ENCODE measurements around the gene PRDM10.

PRDM10 gene

GRCh38 chr11:129943036-129943435 lies 59.6 kb downstream of the PRDM10 start:
- no peak for DNase-seq

- DNase-seq: no peak
Observed at GRCh38 chr11:129939510-129939909, 63.1 kb downstream of the PRDM10 start.

DNA sequence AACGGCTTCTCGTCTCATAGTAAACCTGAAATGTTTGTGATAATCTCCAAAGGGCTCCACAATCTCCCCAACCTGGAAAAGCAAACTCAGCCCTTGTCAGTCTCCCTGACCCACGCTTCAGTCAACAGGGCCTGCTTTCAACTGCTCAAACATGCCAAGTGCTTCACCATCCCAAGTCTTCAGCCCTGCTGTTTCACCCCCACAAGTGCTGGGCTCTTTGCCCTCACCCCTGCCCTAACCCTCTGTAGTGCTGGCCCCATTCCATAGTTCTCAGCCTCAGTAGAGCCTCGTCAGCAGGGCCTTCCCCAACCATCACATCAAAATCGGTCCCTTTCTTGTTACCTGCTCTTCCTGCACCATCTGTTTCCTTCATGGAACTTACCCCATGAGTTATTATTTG lies 63.9 kb downstream of the PRDM10 start:
- DNase-seq: no peak

- DNase-seq: no peak
Observed at GRCh38 chr11:129937592-129938238, 64.9 kb downstream of the PRDM10 start.

DNA sequence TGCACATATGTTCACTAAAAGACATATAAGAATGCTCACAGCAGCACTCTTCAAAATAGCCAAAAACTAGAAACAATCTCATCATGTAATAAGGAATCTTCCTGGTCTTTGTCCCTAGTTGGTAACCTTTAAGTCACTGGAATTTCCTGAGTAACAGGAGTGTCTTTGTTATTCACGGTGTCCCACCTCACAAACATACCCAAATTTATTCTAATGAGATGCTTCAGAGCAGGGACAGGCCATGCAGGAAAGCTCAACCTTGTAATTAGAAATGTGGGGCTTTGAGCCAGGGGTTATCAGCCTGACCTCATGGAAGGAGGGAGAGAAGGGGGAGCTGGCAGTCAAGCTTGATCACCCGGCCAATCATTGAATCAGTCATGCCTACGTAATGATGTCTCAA lies 66.9 kb downstream of the PRDM10 start:
- DNase-seq: no peak

DNA sequence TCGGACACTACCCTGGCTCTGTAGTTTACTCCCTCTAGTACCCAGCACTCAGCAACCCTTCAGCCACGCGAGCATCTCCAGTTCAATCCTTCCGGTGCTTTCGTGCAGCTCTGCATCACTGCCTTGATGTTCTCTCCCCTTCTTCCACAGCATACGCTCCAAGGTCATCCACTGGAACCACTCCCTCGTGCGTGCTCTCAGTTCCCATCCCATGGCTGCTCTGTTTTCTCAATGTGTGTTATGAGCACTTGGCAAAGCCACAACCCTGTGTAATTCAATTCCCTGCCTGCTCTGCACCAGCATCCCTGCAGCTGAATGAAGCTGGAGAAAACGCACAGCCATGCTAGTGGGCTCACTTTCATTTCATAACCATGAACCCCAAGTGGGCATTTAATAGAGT lies 68.7 kb downstream of the PRDM10 start:
- DNase-seq: no peak

DNA sequence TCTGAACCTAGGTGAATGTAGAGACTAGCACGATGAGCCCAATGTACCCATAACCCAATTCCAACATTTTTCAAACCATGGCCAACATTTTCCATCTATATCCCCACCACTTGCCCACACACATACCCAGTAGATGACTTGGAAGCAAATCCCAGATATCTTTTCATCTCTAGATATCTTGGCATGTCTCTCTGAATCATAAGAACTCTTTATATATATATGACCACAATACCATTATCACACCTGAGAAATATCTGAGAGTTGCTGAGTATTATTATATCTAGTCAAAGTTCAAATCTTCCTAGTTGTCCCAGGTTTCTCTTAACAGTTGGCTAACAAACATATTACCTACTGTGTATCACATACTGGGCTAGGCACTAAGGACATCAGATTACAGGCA lies 69.4 kb downstream of the PRDM10 start:
- no peak for DNase-seq

DNA sequence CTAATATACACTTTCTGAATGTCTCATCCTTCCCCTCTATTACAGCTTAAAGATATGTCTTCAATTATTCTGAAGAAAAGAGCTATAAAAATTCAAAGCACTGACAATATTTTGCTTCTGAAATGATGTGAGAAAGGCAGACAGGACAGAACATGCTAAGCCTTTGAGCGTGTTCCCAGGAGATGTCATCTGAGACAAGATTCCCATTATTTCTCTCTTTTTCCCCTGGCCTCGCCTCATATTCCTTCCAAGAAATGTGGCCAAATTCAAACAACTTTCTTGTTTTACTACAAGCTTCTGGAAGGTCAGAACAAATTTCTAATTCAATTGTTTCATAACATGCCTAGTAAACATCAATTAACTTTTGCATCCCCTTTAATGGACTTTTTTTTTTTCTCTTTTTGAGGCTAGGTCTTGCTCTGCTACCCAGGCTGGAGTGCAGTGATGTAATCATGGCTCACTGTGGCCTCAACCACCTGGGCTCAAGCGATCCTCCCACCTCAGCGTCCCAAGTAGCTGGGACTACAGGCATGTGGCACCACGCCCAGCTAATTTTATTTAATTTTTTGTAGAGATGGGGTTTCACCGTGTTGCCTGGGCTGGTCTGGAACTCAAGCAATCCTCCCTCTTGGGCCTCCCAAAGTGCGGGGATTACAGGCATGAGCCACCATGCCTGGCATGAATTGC lies 70.1 kb downstream of the PRDM10 start:
- no peak for DNase-seq

DNA sequence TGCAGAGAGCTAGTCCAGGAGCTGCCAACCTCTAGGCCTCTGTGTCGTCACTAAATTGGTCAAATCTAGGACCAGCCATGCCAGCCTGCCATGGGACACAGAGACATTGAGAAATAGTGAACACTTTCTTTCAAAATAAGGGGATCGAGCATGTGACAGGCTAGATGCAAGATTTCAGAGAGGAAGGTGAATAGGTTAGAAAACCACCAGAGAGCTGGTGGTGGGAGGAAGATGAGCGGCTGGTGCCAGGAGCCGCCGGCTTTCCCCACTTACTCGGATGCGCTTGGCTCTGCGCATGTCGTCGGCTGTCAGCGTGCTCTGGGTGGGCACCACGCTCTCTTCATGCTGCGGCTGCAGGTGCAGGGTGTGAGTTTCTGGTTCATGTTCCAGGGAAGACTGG lies 71.9 kb downstream of the PRDM10 start:
- no peak for DNase-seq

DNA sequence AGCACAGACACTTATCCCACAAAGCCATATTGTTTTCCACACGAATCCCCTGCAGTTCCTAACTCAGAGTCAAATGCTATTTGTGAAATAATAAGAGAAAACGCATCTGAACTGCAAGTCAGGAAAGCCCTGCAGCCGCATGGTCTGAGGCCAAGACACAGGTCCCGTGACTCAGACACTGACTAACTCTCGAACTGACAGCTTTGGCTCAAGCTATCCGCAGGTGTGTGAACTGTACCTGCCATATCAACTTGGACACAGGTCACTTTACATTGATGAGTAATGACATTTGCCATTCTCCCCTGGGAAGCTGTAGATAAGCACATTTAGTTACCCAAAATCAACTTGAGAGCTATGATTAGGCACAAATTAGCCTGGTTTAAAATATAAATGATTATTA lies 72.3 kb downstream of the PRDM10 start:
- DNase-seq: no peak

- no peak for DNase-seq
Observed at GRCh38 chr11:129929721-129930120, 72.9 kb downstream of the PRDM10 start.

GRCh38 chr11:129928923-129929692 lies 73.5 kb downstream of the PRDM10 start:
- no peak for DNase-seq

DNA sequence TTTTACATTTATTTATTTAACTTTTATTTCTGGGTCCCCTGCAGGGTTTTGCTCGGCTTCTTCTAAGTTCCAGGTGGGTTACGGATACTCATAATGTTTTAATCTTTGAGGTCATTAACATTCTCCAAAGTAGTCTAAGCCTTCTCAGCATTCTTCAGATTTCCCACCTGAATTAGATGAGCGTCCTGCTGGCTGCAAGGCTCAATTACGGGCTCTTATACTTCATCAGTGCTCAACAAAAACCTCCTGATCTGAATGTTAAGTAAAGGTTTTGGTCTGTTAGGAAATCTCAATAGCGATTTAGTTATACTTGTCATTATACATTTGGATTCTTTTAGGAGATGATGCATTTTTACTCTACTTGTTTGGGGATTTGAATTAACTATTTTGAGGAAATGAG lies 80.0 kb downstream of the PRDM10 start:
- DNase-seq: no peak

DNA sequence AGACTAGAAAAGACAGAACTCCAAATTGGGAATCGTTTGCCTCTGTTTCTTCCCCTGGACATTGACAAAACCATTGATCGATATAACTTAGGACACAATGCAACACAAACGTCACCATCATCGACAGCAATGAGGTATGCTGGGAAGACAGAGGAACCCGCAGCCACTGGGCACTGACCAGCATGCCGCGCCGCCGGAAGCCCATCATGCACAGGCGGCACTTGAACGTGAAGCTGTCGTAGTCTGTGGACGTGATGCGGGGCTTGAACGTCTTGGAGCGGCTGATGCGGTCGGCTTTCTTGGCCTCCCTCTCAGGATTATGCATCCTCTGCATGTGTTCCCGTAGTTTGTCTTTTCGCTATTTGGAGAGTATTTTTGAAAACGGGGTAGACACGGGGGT lies 84.3 kb downstream of the PRDM10 start:
- DNase-seq: no peak

DNA sequence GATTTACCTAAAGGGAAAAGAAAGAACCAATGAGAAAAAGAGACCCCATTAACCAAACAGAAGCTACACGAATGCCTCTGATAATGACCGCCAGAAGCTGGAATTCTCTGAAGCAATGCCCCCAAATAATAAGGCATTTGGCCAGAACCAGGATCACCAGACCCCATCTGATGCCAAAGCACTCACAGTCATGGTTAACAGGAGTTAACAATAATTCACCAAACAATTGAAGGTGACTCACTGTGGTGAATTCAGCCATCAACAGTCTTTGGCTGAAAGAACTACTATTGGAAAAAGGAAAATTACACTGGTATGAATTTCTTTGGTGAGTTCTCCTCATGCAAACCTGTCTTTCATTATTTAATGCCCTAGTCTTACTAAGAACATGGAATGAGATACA lies 85.4 kb downstream of the PRDM10 start:
- DNase-seq: no peak

GRCh38 chr11:129911298-129911697 lies 91.3 kb downstream of the PRDM10 start:
- no peak for DNase-seq

DNA sequence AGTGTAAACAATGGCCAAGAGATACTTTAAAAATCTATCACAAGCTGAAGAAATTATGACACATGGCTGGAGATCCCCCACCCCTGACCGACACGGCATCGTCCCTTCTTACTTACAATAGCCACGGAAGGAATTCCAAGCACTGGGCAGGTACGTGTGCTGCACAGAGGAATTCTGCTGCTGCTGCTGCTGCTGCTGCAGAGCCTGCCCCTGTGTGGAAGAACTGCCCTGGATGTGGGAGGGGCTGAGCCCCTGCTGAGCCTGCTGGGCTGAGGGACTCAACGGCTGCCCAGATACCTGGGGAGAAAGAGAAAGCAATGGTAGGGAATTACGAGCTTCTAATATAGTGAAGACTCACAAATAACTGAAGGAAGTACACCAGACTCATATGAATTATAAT lies 92.3 kb downstream of the PRDM10 start:
- DNase-seq: no peak

DNA sequence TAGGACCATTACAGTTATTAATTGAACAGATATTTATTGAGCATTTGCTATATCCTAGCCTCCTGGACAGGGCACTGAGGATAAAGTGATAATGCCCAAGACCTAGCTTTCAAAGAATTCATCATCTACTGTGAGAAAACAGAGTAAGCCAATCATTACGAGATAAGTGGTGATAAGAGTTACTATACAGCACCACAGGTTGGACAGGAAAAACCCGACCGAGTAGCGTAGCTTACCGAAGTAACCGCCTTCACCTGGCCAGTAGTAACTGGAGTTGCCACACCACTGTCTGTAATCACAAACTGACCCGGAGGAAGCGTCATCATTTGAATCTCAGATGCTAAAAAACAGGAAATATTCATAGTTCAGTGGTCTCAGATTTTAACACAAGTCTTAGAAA lies 97.2 kb downstream of the PRDM10 start:
- DNase-seq: no peak

DNA sequence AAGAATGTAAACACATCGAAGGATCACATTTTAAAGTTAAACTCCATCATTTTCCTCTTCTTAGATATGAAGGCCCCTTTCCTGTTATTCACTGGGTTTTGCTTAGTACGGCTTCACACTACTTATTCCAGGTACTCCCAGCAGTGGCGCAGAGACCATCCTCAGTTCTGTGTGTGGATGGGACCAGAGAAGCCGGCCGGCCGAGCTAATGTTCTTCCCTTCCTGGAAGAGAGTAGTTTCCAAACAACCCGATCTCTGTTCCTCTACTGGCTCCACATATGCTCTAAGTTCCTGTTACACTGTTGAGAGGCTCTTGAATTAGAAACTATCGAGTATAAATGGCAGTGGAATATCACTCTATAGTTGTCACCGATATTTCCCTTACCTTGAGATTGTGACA lies 106.6 kb downstream of the PRDM10 start:
- DNase-seq: no peak

DNA sequence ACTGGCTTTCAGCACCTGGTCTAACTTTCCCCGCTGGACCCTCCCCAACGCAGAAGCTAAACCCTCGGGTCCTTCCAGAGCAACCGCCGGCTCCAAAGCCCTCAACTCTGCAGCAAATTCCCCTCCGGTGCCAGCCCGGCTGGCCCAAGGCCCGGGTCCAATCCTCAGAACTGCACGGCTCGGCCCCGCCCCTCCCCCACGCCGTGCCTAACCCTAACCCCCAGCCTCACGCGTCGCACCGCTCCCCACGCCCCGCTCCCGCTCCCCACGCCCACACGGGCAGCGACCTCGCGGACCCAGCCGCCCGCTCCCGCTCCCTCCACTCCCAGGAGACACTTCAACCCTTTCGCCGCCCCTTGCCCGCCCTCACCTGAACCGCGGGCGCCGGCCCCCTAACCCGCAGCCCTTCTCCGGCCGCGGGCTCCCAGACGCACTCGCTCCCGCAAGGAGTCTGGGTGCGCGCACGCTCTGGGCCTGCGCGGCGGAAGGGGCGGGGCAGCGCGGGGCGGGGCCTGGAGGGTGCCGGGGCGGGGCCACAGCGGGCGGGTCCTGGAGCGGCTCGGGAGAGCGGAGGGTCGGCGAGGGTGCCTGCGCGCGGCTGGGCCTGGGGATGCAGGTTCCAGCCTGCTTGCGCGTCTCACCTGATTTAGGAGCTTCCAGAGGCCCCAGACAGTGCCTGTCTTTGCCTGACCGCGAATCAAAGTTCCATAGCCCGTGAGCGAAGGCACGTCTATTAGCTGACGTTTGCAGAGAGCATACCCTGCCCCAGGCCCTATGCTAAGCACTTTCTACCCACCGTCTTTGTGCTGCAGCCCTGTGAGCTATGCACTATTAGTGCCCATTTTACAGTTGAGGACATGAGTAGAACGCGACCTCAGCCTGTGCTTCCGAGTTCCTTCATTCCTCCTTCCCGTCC lies 107.3 kb downstream of the PRDM10 start, which contains the start of gene NFRKB:
Gene NFRKB (minus strand): TSS at position 453 of the 916 bp plus-strand sequence. CDS start 2,729 bp downstream, outside the sequence.
- peak; percentile 88 for DNase-seq

- DNase-seq: no peak
Observed at GRCh38 chr11:129894278-129895125, 108.1 kb downstream of the PRDM10 start.

DNA sequence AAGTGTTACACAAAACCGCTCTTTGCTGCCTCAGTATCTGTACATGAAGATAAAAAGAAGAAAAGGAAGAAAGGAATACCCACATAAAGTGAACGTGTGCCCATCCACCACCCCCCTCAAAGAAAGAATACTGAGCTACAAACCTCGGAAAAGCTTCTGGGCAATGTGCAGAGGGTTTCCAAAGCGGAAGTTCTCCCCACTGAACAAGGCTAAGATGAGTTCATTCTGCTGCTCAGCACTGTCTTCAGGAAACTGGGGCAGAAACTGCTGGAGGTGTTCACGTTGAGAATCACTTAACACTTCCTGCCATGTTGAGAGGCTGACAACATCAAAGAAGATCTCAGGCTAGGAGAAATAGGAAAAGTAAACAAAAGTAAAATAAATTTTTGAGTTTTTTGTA lies 114.2 kb downstream of the PRDM10 start:
- no peak for DNase-seq

Data from stimulated activated CD4-positive, alpha-beta T cell treated with anti-CD3 and anti-CD28 coated beads, Interleukin-4, amount 100 ng/mL, for 1 hour (primary cell).